Activated CD4-positive, alpha-beta T cell treated with anti-CD3 and anti-CD28 coated beads, Interleukin-2, amount 50 U/mL, for 24 hours (primary cell): ENCODE measurements around the gene ALOXE3.

Source experiments
- DNase-seq, 2 donors: peaks; one replicate each; pipeline ENCODE4 v3.0.0-alpha.2; 2020; ENCODE audit warnings: low read depth in 1 of 2, low spot score in 1 of 2

Gene ALOXE3

GRCh38 chr17:8117980-8118768, at the start of gene ALOXE3:
Gene ALOXE3 (minus strand): TSS chr17:8118514. CDS start chr17:8117990, 524 bp downstream.
- DNase-seq: no peak

GRCh38 chr17:8167526-8167925, 49.2 kb upstream of the ALOXE3 start:
- DNase-seq: no peak

- DNase-seq: no peak
These were observed 48.4 kb upstream of the ALOXE3 start for GRCh38 chr17:8166731-8167130.

- no peak for DNase-seq
These were observed 46.5 kb upstream of the ALOXE3 start for GRCh38 chr17:8164815-8165131.

- peak in 1 of 2 donors; percentile 75 for DNase-seq
These were observed 45.9 kb upstream of the ALOXE3 start for GRCh38 chr17:8163978-8164814.

- no peak for DNase-seq
These were observed 45.0 kb upstream of the ALOXE3 start for GRCh38 chr17:8162997-8163977.

- DNase-seq: peak; percentile 67 to 69
These were observed 44.1 kb upstream of the ALOXE3 start, which contains the start of gene VAMP2 for GRCh38 chr17:8162233-8162996. Gene VAMP2 (minus strand): TSS chr17:8162948. CDS start chr17:8162879, 69 bp downstream.

GRCh38 chr17:8161289-8162232, 43.2 kb upstream of the ALOXE3 start:
- DNase-seq: no peak

- no peak for DNase-seq
These were observed 42.5 kb upstream of the ALOXE3 start for GRCh38 chr17:8160741-8161221.

GRCh38 chr17:8160224-8160577, 41.9 kb upstream of the ALOXE3 start:
- DNase-seq: no peak

- no peak for DNase-seq
These were observed 41.3 kb upstream of the ALOXE3 start for GRCh38 chr17:8159459-8160223.

GRCh38 chr17:8159032-8159400, 40.7 kb upstream of the ALOXE3 start:
- DNase-seq: no peak

GRCh38 chr17:8158267-8159031, 40.1 kb upstream of the ALOXE3 start:
- DNase-seq: peak in 1 of 2 donors; percentile 85

- peak; percentile 98 to 100 for DNase-seq
These were observed 38.1 kb upstream of the ALOXE3 start for GRCh38 chr17:8156246-8156992.

- DNase-seq: no peak
These were observed 37.6 kb upstream of the ALOXE3 start for GRCh38 chr17:8155996-8156245.

- DNase-seq: no peak
These were observed 37.1 kb upstream of the ALOXE3 start for GRCh38 chr17:8155231-8155995.
